ENCODE data around the gene EIF4G1. TPM values are rescaled to one million over a fixed set of nuclear protein-coding genes. Genes with fewer than 3 reads are reported as not detected.

Gene EIF4G1
- total RNA-seq, 4 donors from 2014 or later = 474 to 863 (median 735) TPM

GRCh38 chr3:184275961-184276910 lies 38.2 kb upstream of the EIF4G1 start, which contains the start of gene ECE2:
ECE2 (plus strand) TSS chr3:184276022; CDS start chr3:184276154, 132 bp downstream.
- Histone ChIP-seq H3K9me3 (no peaks in the 10 kb centered on the region), H3K27me3 (peaks cover 20 to 28% (median 24%) of the 10 kb centered on the region in 3 donors), H3K4me3 (no peak within 1 kb of the TSS), H3K36me3 (no peaks in the 10 kb centered on the region), H3K27ac (no peak within 1 kb of the TSS), H3K4me1 (no peaks in the 10 kb centered on the region)
- no peak for TF ChIP-seq POLR2A (IDR thresholded peaks at IDR 0.05)
- TF ChIP-seq CTCF (IDR thresholded peaks at IDR 0.05 in 4 of 5, conservative IDR thresholded peaks at IDR 0.05 in 1 of 5) = no peak
- in situ Hi-C loops (cut with MboI; ENCODE audit: low sequenced_read_pairs in 4 of 4) (loop anchor here in 1 of 4 donors (25.0 kb wide), 1 partner anchor 389 kb away; the partner anchor contains the start of gene PARL), intact Hi-C loops (cut with DNase I; ENCODE audit: low total_unique reads) (no loop called here)
- DNase-seq (no peak), ATAC-seq (no peak)

- no peak for ATAC-seq
- intact Hi-C loops (cut with DNase I; ENCODE audit: low total_unique reads) = no loop called here
Observed at GRCh38 chr3:184277366-184277765, 37.0 kb upstream of the EIF4G1 start.

GRCh38 chr3:184282941-184283340 lies 31.5 kb upstream of the EIF4G1 start:
- no peaks in the 10 kb centered on the region for H3K4me1 ChIP-seq
- TF ChIP-seq POLR2A (IDR thresholded peaks at IDR 0.05) (no peak), CTCF (IDR thresholded peaks at IDR 0.05 in 4 of 5, conservative IDR thresholded peaks at IDR 0.05 in 1 of 5) (no peak)
- intact Hi-C loops (cut with DNase I; ENCODE audit: low total_unique reads) (no loop called here), in situ Hi-C loops (cut with MboI; ENCODE audit: low sequenced_read_pairs in 4 of 4) (loop anchor here in 1 of 4 donors (25.0 kb wide), 1 partner anchor 396 kb away; the partner anchor contains the start of gene PARL)
- no peak overlapping the region for H3K4me3 ChIP-seq
- no peaks in the 10 kb centered on the region for H3K9me3 ChIP-seq
- no peaks in the 10 kb centered on the region for H3K27me3 ChIP-seq
- no peak for ATAC-seq
- no peak overlapping the region for H3K27ac ChIP-seq
- no peak for DNase-seq
- H3K36me3 ChIP-seq = no peaks in the 10 kb centered on the region

More at GRCh38 chr3:184277366-184277765, 37.0 kb upstream of the EIF4G1 start:
- DNase-seq = no peak
- no peak overlapping the region for H3K4me3 ChIP-seq
- no peaks in the 10 kb centered on the region for H3K9me3 ChIP-seq
- TF ChIP-seq CTCF (IDR thresholded peaks at IDR 0.05 in 4 of 5, conservative IDR thresholded peaks at IDR 0.05 in 1 of 5) = no peak
- TF ChIP-seq POLR2A (IDR thresholded peaks at IDR 0.05) = no peak
- in situ Hi-C loops (cut with MboI; ENCODE audit: low sequenced_read_pairs in 4 of 4) = loop anchor here in 1 of 4 donors (25.0 kb wide), 1 partner anchor 390 kb away; the partner anchor contains the start of gene PARL
- H3K4me1 ChIP-seq = no peaks in the 10 kb centered on the region
- H3K36me3 ChIP-seq = no peaks in the 10 kb centered on the region
- no peak overlapping the region for H3K27ac ChIP-seq
- H3K27me3 ChIP-seq = peaks cover 20 to 28% (median 24%) of the 10 kb centered on the region in 3 donors

- Histone ChIP-seq H3K27me3 (no peaks in the 10 kb centered on the region), H3K9me3 (no peaks in the 10 kb centered on the region), H3K36me3 (no peaks in the 10 kb centered on the region), H3K4me1 (no peaks in the 10 kb centered on the region), H3K4me3 (no peak overlapping the region), H3K27ac (no peak overlapping the region)
- ATAC-seq (no peak), DNase-seq (no peak)
- TF ChIP-seq CTCF (IDR thresholded peaks at IDR 0.05 in 4 of 5, conservative IDR thresholded peaks at IDR 0.05 in 1 of 5) (no peak), POLR2A (IDR thresholded peaks at IDR 0.05) (no peak)
- in situ Hi-C loops (cut with MboI; ENCODE audit: low sequenced_read_pairs in 4 of 4) (loop anchor here in 1 of 4 donors (25.0 kb wide), 1 partner anchor 396 kb away; the partner anchor contains the start of gene PARL), intact Hi-C loops (cut with DNase I; ENCODE audit: low total_unique reads) (no loop called here)
Observed at GRCh38 chr3:184283681-184284080, 30.7 kb upstream of the EIF4G1 start.

All from gastrocnemius medialis (tissue), 4 donors.